ENCODE measurements around the gene NPAS3.

The NPAS3 gene

DNA sequence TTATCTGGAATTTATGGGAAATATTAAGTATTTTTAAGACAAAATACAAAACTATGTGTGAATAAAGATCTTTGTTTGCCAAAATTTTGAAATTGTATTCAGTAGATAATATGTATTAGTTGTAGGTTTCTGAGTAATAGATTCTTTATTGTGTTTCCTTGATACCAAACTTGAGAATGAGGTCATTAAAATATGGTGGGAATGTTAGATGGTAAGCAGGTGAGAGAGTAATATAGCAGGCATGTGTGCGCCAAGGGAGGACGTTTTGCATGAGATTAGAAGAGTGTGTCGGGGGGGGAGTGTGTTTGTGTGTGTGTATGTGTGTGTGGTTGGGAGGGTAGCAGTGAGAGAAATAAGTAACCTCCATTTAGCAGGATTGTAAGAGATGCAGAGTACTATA lies 376.5 kb downstream of the NPAS3 start:
- Histone ChIP-seq H3K4me2 (ENCODE audit: low read depth, low read length) (no peak overlapping the region), H3K27me3 (replicated peaks; ENCODE audit: insufficient read depth, low read length) (no peaks in the 10 kb centered on the region), H3K4me3 (ENCODE audit: low read length) (no peak overlapping the region), H3K36me3 (replicated peaks; ENCODE audit: insufficient read depth, low read length) (no peaks in the 10 kb centered on the region), H3K4me1 (ENCODE audit: low read length) (no peaks in the 10 kb centered on the region), H3K9me2 (replicated peaks; ENCODE audit: insufficient read depth, low read length) (no peaks in the 10 kb centered on the region), H3K9me3 (replicated peaks; ENCODE audit: insufficient read depth, low read length) (no peaks in the 10 kb centered on the region), H3K79me2 (ENCODE audit: low read length) (no peaks in the 10 kb centered on the region), H3K27ac (ENCODE audit: low read length) (no peak overlapping the region), H2AFZ (ENCODE audit: low read length) (no peak overlapping the region), H4K20me1 (ENCODE audit: insufficient read depth, low read length) (no peaks in the 10 kb centered on the region), H3F3A (ENCODE audit: insufficient read depth, low read length) (no peaks in the 10 kb centered on the region), H3K9ac (ENCODE audit: low read length) (no peak overlapping the region)
- TF ChIP-seq, protein P1, sequence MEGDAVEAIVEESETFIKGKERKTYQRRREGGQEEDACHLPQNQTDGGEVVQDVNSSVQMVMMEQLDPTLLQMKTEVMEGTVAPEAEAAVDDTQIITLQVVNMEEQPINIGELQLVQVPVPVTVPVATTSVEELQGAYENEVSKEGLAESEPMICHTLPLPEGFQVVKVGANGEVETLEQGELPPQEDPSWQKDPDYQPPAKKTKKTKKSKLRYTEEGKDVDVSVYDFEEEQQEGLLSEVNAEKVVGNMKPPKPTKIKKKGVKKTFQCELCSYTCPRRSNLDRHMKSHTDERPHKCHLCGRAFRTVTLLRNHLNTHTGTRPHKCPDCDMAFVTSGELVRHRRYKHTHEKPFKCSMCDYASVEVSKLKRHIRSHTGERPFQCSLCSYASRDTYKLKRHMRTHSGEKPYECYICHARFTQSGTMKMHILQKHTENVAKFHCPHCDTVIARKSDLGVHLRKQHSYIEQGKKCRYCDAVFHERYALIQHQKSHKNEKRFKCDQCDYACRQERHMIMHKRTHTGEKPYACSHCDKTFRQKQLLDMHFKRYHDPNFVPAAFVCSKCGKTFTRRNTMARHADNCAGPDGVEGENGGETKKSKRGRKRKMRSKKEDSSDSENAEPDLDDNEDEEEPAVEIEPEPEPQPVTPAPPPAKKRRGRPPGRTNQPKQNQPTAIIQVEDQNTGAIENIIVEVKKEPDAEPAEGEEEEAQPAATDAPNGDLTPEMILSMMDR (IDR thresholded peaks at IDR 0.05; ENCODE audit: low read length), result no peak
- TF ChIP-seq EZH2 (optimal IDR thresholded peaks at IDR 0.05; ENCODE audit: low read depth, low read length), result no peak
- no peak for DNase-seq

DNA sequence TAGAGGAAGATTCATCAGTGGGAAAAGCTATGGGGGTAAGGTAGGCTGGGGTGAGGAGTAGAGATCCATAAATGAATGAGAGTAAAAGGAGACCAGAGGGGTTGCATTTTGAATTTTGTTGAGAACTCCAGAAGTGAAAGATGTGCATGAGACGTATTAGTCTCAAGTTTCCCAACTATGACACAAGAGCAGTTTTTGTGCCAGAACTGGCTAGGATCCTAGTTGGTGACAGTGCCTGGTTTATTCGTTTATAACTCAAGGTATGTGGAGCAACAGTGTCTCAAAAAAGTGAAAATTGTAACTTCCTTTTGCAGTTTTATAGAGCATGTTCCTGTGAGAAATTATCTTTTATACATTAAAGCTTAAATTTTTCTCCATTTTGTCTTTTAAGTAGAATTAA lies 377.0 kb downstream of the NPAS3 start:
- no peak overlapping the region for H3K27ac ChIP-seq (ENCODE audit: low read length)
- no peaks in the 10 kb centered on the region for H3K79me2 ChIP-seq (ENCODE audit: low read length)
- no peak overlapping the region for H2AFZ ChIP-seq (ENCODE audit: low read length)
- no peaks in the 10 kb centered on the region for H3F3A ChIP-seq (ENCODE audit: insufficient read depth, low read length)
- H3K27me3 ChIP-seq (replicated peaks; ENCODE audit: insufficient read depth, low read length), result no peaks in the 10 kb centered on the region
- H3K9me3 ChIP-seq (replicated peaks; ENCODE audit: insufficient read depth, low read length), result no peaks in the 10 kb centered on the region
- no peak overlapping the region for H3K4me3 ChIP-seq (ENCODE audit: low read length)
- DNase-seq, result no peak
- no peak for TF ChIP-seq EZH2 (optimal IDR thresholded peaks at IDR 0.05; ENCODE audit: low read depth, low read length)
- TF ChIP-seq EZH2phosphoT487 (IDR thresholded peaks at IDR 0.05; ENCODE audit: low read length), result no peak
- TF ChIP-seq, protein P1 (IDR thresholded peaks at IDR 0.05; ENCODE audit: low read length), result no peak
- no peaks in the 10 kb centered on the region for H4K20me1 ChIP-seq (ENCODE audit: insufficient read depth, low read length)
- no peaks in the 10 kb centered on the region for H3K4me1 ChIP-seq (ENCODE audit: low read length)
- H3K4me2 ChIP-seq (ENCODE audit: low read depth, low read length), result no peak overlapping the region
- no peaks in the 10 kb centered on the region for H3K9me2 ChIP-seq (replicated peaks; ENCODE audit: insufficient read depth, low read length)
- H3K36me3 ChIP-seq (replicated peaks; ENCODE audit: insufficient read depth, low read length), result no peaks in the 10 kb centered on the region
- H3K9ac ChIP-seq (ENCODE audit: low read length), result no peak overlapping the region

DNA sequence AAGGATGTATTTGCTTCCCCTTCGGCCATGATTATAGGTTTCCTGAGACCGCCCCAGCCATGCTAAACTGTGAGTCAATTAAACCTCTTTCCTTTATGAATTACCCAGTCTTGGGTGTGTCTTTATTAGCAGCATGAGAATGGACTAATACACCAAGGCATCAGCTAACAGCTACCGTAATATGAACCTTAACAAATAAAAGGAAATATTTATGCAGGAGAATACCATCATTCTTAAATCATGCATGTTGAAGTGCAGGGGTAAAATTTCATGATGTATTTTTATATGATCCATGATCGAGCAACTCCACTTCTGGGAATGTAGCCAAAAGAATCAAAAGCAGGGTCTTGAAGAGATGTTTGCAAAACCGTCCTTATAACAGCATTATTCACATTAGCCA lies 379.0 kb downstream of the NPAS3 start:
- no peaks in the 10 kb centered on the region for H3K9me2 ChIP-seq (replicated peaks; ENCODE audit: insufficient read depth, low read length)
- H3F3A ChIP-seq (ENCODE audit: insufficient read depth, low read length), result no peaks in the 10 kb centered on the region
- TF ChIP-seq EZH2 (optimal IDR thresholded peaks at IDR 0.05; ENCODE audit: low read depth, low read length) (no peak), EZH2phosphoT487 (IDR thresholded peaks at IDR 0.05; ENCODE audit: low read length) (no peak)
- TF ChIP-seq, protein P1 (IDR thresholded peaks at IDR 0.05; ENCODE audit: low read length), result no peak
- no peak overlapping the region for H2AFZ ChIP-seq (ENCODE audit: low read length)
- H3K79me2 ChIP-seq (ENCODE audit: low read length), result no peaks in the 10 kb centered on the region
- no peaks in the 10 kb centered on the region for H3K9me3 ChIP-seq (replicated peaks; ENCODE audit: insufficient read depth, low read length)
- H4K20me1 ChIP-seq (ENCODE audit: insufficient read depth, low read length), result no peaks in the 10 kb centered on the region
- no peaks in the 10 kb centered on the region for H3K27me3 ChIP-seq (replicated peaks; ENCODE audit: insufficient read depth, low read length)
- H3K9ac ChIP-seq (ENCODE audit: low read length), result no peak overlapping the region
- no peak overlapping the region for H3K27ac ChIP-seq (ENCODE audit: low read length)
- H3K4me1 ChIP-seq (ENCODE audit: low read length), result no peaks in the 10 kb centered on the region
- H3K4me3 ChIP-seq (ENCODE audit: low read length), result no peak overlapping the region
- H3K36me3 ChIP-seq (replicated peaks; ENCODE audit: insufficient read depth, low read length), result no peaks in the 10 kb centered on the region
- no peak for DNase-seq
- H3K4me2 ChIP-seq (ENCODE audit: low read depth, low read length), result no peak overlapping the region
